Measurements from ENCODE around the gene SLC26A8. TPM values are rescaled to one million over a fixed set of nuclear protein-coding genes. Genes with fewer than 3 reads are reported as not detected.

Gene SLC26A8
- total RNA-seq, 4 donors from 2014 or later: not detected

DNA sequence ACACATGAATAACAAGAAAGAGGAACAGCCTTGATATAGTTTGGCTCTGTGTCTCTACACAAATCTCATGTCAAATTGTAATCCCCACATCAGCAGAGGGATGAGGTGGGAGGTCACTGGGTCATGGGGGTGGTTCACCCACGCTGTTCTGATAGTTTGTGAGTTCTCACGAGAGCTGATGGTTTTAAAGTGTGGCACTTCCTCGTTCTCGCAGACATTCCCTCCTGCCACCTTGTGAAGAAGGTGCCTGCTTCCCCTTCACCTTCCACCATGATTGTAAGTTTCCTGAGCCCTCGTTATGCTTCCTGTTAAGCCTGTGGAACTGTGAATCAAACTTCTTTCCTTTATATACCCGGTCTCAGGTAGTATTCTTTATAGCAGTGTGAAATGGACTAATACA lies 116.7 kb downstream of the SLC26A8 start:
- TF ChIP-seq, protein P1, sequence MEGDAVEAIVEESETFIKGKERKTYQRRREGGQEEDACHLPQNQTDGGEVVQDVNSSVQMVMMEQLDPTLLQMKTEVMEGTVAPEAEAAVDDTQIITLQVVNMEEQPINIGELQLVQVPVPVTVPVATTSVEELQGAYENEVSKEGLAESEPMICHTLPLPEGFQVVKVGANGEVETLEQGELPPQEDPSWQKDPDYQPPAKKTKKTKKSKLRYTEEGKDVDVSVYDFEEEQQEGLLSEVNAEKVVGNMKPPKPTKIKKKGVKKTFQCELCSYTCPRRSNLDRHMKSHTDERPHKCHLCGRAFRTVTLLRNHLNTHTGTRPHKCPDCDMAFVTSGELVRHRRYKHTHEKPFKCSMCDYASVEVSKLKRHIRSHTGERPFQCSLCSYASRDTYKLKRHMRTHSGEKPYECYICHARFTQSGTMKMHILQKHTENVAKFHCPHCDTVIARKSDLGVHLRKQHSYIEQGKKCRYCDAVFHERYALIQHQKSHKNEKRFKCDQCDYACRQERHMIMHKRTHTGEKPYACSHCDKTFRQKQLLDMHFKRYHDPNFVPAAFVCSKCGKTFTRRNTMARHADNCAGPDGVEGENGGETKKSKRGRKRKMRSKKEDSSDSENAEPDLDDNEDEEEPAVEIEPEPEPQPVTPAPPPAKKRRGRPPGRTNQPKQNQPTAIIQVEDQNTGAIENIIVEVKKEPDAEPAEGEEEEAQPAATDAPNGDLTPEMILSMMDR (IDR thresholded peaks at IDR 0.05): no peak
- no peak for TF ChIP-seq POLR2A (IDR thresholded peaks at IDR 0.05)
- no peak for DNase-seq (ENCODE audit: low spot score in 2 of 2)
- WGBS, 2 donors: 86 to 88% methylated on average over 6 of the region's 6 CpGs
- no peak overlapping the region for H3K4me3 ChIP-seq (ENCODE audit: low read depth, poor library complexity, severe bottlenecking)
- intact Hi-C loops (cut with DNase I; ENCODE audit: low total_unique reads): no loop called here

DNA sequence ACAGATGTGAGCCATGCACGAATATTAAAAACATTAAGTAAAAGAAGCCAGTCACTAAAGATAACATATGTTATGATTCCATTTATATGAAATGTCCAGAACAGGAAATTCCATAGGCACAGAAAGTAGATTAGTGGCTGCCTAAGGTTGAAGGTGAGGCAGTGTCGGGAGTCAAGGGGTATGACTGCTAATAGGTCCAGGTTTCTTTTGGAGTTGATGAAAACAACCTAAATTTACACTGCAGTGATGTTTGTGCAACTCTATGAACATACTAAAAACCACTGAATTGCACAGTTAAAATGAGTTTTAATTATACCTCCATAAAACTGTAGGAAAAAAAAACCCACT lies 118.0 kb downstream of the SLC26A8 start:
- no peak for DNase-seq (ENCODE audit: low spot score in 2 of 2)
- no peak overlapping the region for H3K4me3 ChIP-seq (ENCODE audit: low read depth, poor library complexity, severe bottlenecking)
- 90% methylated on average over 2 of the region's 2 CpGs for WGBS, 2 donors
- intact Hi-C loops (cut with DNase I; ENCODE audit: low total_unique reads): no loop called here
- TF ChIP-seq, protein P1 (IDR thresholded peaks at IDR 0.05): no peak
- TF ChIP-seq POLR2A (IDR thresholded peaks at IDR 0.05): no peak

DNA sequence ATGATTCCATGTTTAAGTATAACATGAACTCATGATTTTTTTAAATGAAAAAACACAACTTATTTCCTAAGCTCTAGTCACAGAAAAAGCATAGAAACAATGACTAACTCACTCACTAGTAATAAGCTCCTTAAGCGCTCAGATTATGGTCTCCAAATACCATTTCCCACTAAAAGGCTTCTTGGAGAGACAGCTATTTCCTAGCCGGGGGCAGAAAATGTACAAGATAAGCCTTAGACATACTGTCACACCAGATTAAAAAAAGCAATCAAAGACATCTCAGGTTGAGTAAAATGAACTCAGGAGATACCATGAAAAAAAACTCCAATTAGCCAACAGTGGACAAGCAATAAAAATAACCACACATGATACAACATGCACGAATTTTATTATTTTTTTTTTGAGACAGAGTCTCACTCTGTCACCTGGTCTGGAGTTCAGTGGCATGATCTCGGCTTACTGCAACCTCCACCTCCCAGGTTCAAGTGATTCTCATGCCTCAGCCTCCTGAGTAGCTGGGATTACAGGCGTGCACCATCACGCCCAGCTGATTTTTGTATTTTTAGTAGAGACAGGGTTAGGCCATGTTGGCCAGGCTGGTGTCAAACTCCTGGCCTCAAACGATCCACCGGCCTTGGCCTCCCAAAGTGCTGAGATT lies 118.5 kb downstream of the SLC26A8 start:
- DNase-seq (ENCODE audit: low spot score in 2 of 2): no peak
- intact Hi-C loops (cut with DNase I; ENCODE audit: low total_unique reads): no loop called here
- TF ChIP-seq, protein P1 (IDR thresholded peaks at IDR 0.05): no peak
- TF ChIP-seq POLR2A (IDR thresholded peaks at IDR 0.05): no peak
- WGBS, 2 donors: 84 to 87% methylated on average over 8 of the region's 8 CpGs
- H3K4me3 ChIP-seq (ENCODE audit: low read depth, poor library complexity, severe bottlenecking): no peak overlapping the region

DNA sequence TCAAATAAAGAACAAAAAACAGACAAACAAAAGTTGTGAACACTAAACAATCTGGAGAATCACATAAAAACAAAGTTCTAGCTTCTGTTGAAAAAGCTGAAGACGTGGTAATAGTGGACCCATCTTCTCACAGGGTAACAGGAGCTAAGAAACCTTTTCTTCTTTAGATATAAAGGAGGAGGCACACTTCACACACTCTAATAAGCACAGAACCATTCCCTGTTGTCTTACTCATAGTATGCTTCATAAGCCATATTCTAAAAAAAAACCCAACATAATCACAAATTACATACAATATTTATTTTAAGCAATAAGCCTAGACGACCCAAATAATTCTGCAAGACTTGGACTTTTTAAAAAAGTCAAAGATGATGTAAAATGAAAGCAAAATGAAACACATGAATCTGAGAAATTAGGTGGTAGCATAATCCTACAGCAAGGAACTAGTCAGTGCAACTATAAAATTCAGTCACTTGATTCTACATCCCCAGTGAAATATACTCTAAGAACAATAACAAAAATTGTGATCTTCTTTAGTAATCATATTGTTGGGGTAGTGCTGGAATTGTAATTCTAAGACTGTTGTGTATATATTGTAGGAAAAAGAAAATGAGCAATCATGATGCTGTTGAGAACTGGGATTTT lies 119.2 kb downstream of the SLC26A8 start:
- TF ChIP-seq, protein P1 (IDR thresholded peaks at IDR 0.05): no peak
- no peak for TF ChIP-seq POLR2A (IDR thresholded peaks at IDR 0.05)
- no peak overlapping the region for H3K4me3 ChIP-seq (ENCODE audit: low read depth, poor library complexity, severe bottlenecking)
- intact Hi-C loops (cut with DNase I; ENCODE audit: low total_unique reads): no loop called here
- DNase-seq (ENCODE audit: low spot score in 2 of 2): no peak
- WGBS, 2 donors: 81 to 82% methylated on average over 2 of the region's 2 CpGs

- DNase-seq (ENCODE audit: low spot score in 2 of 2): no peak
- 98 to 99% methylated on average over 4 of the region's 4 CpGs for WGBS, 2 donors
- intact Hi-C loops (cut with DNase I; ENCODE audit: low total_unique reads): no loop called here
- no peak for TF ChIP-seq POLR2A (IDR thresholded peaks at IDR 0.05)
- TF ChIP-seq, protein P1 (IDR thresholded peaks at IDR 0.05): no peak
- H3K4me3 ChIP-seq (ENCODE audit: low read depth, poor library complexity, severe bottlenecking): no peak overlapping the region
These were observed 120.8 kb downstream of the SLC26A8 start for GRCh38 chr6:35903679-35904078.
